Spinal cord (tissue), 10 donors: ENCODE measurements around the gene HOXD1. TPM values are rescaled to one million over a fixed set of nuclear protein-coding genes. Genes with fewer than 3 reads are reported as not detected.

ENCODE experiments used
- DNase-seq, 6 donors: peaks; one replicate each; pipeline versions ENCODE4 v3.0.0 to v3.0.0-alpha.2; 2013 to 2015; ENCODE audit warnings: low spot score in 6 of 6, low read depth in 4 of 6
- H3K27ac ChIP-seq: one replicate; pipeline ENCODE4 v1.5.1; 2013; ENCODE audit warnings: low read depth, low read length, control low read depth
- H3K27me3 ChIP-seq: one replicate; pipeline ENCODE4 v1.6.1; 2013; ENCODE audit warnings: low read length; ENCODE audit not compliant: control insufficient read depth, insufficient read depth
- H3K36me3 ChIP-seq: one replicate; pipeline ENCODE4 v1.6.1; 2013; ENCODE audit warnings: low read length; ENCODE audit not compliant: control insufficient read depth, insufficient read depth
- H3K4me1 ChIP-seq: one replicate; pipeline ENCODE4 v1.6.1; 2013; ENCODE audit warnings: low read length; ENCODE audit not compliant: control insufficient read depth, insufficient read depth
- H3K4me3 ChIP-seq: one replicate; pipeline ENCODE4 v1.5.1; 2013; ENCODE audit warnings: low read depth, low read length, control low read depth
- H3K9me3 ChIP-seq: one replicate; pipeline ENCODE4 v1.6.1; 2013; ENCODE audit warnings: low read length; ENCODE audit not compliant: control insufficient read depth, insufficient read depth
- WGBS: methylation state at CpG from one replicate; pipeline ENCODE4 v1.1.5; 2013; ENCODE audit warnings: missing lambda C conversion rate; ENCODE audit not compliant: insufficient coverage; 5-methylcytosine and 5-hydroxymethylcytosine counted together
- polyA plus RNA-seq, 2 donors: library from polyadenylated mRNA; unstranded; fragments of 120-200 nt; gene quantifications; one replicate each; pipeline ENCODE4 v1.2.1, GENCODE V29; 2013; ENCODE audit not compliant: insufficient read length in 2 of 2
- total RNA-seq, 2 donors: library from RNA; depleted of rRNA in 1 of 2; stranded (reverse); fragments of 120-200 nt in 1 of 2; fragments of >200 nt in 1 of 2; gene quantifications; one replicate each; pipeline versions ENCODE4 v1.2.3 to v1.2.4, GENCODE V29; 2013 to 2014
- donor health status: healthy.

HOXD1 gene
- total and polyA plus RNA-seq, 4 donors = 0.66 to 5.6 (median 3.9) TPM

DNA sequence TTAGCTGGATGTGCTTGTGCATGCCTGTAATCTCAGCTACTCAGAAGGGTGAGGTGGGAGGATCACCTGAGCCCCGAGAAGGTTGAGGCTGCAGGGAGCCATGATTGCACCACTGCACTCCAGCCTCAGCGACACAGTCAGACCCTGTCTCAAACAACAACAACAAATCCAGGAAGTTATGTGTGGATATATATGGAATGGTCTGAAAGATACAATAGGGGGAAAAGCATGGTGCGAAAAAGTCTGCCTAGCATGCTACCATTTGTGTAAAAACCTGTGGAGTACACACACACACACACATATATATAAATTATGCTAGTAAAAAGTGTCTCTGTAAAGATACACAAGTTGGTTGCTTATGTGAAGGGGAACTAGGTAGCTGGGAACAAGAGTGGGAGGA, 6.9 kb upstream of the HOXD1 start:
- peaks cover 15% of the 10 kb centered on the region for H3K27me3 ChIP-seq
- H3K9me3 ChIP-seq = no peaks in the 10 kb centered on the region
- WGBS = 60% methylated on average over 1 of the region's 3 CpGs
- H3K4me3 ChIP-seq = no peak overlapping the region
- H3K4me1 ChIP-seq = peaks cover 13% of the 10 kb centered on the region
- H3K36me3 ChIP-seq = no peaks in the 10 kb centered on the region
- H3K27ac ChIP-seq = no peak overlapping the region
- no peak for DNase-seq

- Histone ChIP-seq H3K36me3 (no peaks in the 10 kb centered on the region), H3K27me3 (peaks cover 24% of the 10 kb centered on the region)
Observed at GRCh38 chr2:176182671-176183070, 5.8 kb upstream of the HOXD1 start.

DNA sequence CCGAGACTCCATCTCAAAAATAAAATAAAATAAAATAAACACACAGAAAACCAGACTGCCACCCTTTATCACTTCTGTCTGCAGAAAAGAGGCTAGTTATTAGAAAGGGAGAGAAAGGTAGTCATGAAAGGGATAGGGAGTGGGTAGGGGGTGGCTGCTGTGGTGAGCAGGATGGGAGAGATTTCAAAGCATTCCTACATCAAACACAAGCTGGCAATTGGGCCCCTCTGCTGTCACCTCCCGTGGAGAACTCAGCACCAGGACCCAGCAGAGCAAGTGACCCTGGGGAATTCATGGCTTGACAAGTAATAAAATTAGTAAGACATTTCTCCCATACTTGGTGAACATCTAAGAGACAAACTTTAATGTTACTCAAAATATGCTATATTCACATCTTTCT, 3.7 kb upstream of the HOXD1 start:
- peaks cover 22% of the 10 kb centered on the region for H3K4me1 ChIP-seq
- WGBS = 40% methylated on average over 1 of the region's 2 CpGs
- no peaks in the 10 kb centered on the region for H3K36me3 ChIP-seq
- H3K4me3 ChIP-seq = no peak overlapping the region
- peaks cover 37% of the 10 kb centered on the region for H3K27me3 ChIP-seq
- H3K9me3 ChIP-seq = no peaks in the 10 kb centered on the region
- no peak for DNase-seq
- no peak overlapping the region for H3K27ac ChIP-seq

More at GRCh38 chr2:176182671-176183070, 5.8 kb upstream of the HOXD1 start:
- no peak for DNase-seq
- WGBS = 76% methylated on average over 2 of the region's 3 CpGs
- Histone ChIP-seq H3K9me3 (no peaks in the 10 kb centered on the region), H3K4me1 (peaks cover 12% of the 10 kb centered on the region), H3K27ac (no peak overlapping the region), H3K4me3 (no peak overlapping the region)

GRCh38 chr2:176186024-176186423, 2.4 kb upstream of the HOXD1 start:
- Histone ChIP-seq H3K27me3 (peaks cover 42% of the 10 kb centered on the region), H3K4me3 (no peak overlapping the region), H3K36me3 (no peaks in the 10 kb centered on the region), H3K9me3 (no peaks in the 10 kb centered on the region), H3K27ac (no peak overlapping the region), H3K4me1 (peaks cover 25% of the 10 kb centered on the region)
- WGBS = no CpG with 5 or more reads among the region's 2 CpGs
- DNase-seq = no peak

- Histone ChIP-seq H3K27me3 (peaks cover 49% of the 10 kb centered on the region), H3K4me1 (peaks cover 25% of the 10 kb centered on the region), H3K36me3 (no peaks in the 10 kb centered on the region), H3K27ac (no peak overlapping the region), H3K4me3 (peak overlapping the region; percentile 51), H3K9me3 (no peaks in the 10 kb centered on the region)
- peak in 2 of 6 donors; percentile 40 to 49 for DNase-seq
- 6% methylated on average over 10 of the region's 13 CpGs for WGBS
Observed at GRCh38 chr2:176187200-176187898, 1.1 kb upstream of the HOXD1 start.

- 1% methylated on average over 91 of the region's 98 CpGs for WGBS
- Histone ChIP-seq H3K9me3 (no peaks in the 10 kb centered on the region), H3K36me3 (no peaks in the 10 kb centered on the region), H3K4me3 (peak overlapping the region; percentile 51), H3K4me1 (peaks cover 25% of the 10 kb centered on the region), H3K27me3 (peaks cover 49% of the 10 kb centered on the region), H3K27ac (no peak overlapping the region)
- DNase-seq = no peak
Observed at GRCh38 chr2:176188774-176189680, 559 bp downstream of the HOXD1 start.

- Histone ChIP-seq H3K4me3 (peak overlapping the region; percentile 31), H3K36me3 (no peaks in the 10 kb centered on the region), H3K27ac (no peak overlapping the region), H3K9me3 (no peaks in the 10 kb centered on the region), H3K4me1 (peaks cover 25% of the 10 kb centered on the region), H3K27me3 (peaks cover 54% of the 10 kb centered on the region)
- DNase-seq = peak in 1 of 6 donors; percentile 30
- WGBS = 39% methylated on average over 18 of the region's 28 CpGs
Observed at GRCh38 chr2:176189681-176190641, 1.5 kb downstream of the HOXD1 start.

- Histone ChIP-seq H3K27me3 (peaks cover 40% of the 10 kb centered on the region), H3K9me3 (no peaks in the 10 kb centered on the region), H3K36me3 (no peaks in the 10 kb centered on the region), H3K4me1 (peaks cover 25% of the 10 kb centered on the region), H3K27ac (no peak overlapping the region), H3K4me3 (no peak overlapping the region)
- no CpG with 5 or more reads among the region's 1 CpG for WGBS
- DNase-seq = no peak
Observed at GRCh38 chr2:176192351-176192750, 3.9 kb downstream of the HOXD1 start.

- no peak for DNase-seq
- H3K27ac ChIP-seq = no peak overlapping the region
Observed at GRCh38 chr2:176193048-176193447, 4.6 kb downstream of the HOXD1 start.

More at GRCh38 chr2:176193048-176193447, 4.6 kb downstream of the HOXD1 start:
- Histone ChIP-seq H3K4me1 (peaks cover 19% of the 10 kb centered on the region), H3K9me3 (no peaks in the 10 kb centered on the region), H3K36me3 (no peaks in the 10 kb centered on the region), H3K27me3 (peaks cover 33% of the 10 kb centered on the region), H3K4me3 (no peak overlapping the region)
- no CpG with 5 or more reads among the region's 1 CpG for whole genome bisulfite sequencing
